ENCODE results near the gene ZNF488.

Gene ZNF488

GRCh38 chr10:47330366-47330765 is 53.7 kb downstream of the ZNF488 start:
- DNase-seq (ENCODE audit: low spot score): no peak

- no peak for DNase-seq (ENCODE audit: low spot score)
Measured at GRCh38 chr10:47329855-47330254, 54.2 kb downstream of the ZNF488 start.

GRCh38 chr10:47326927-47327330 is 57.2 kb downstream of the ZNF488 start:
- no peak for DNase-seq (ENCODE audit: low spot score)

GRCh38 chr10:47326306-47326926 is 57.7 kb downstream of the ZNF488 start:
- no peak for DNase-seq (ENCODE audit: low spot score)

GRCh38 chr10:47325303-47326291 is 58.5 kb downstream of the ZNF488 start:
- no peak for DNase-seq (ENCODE audit: low spot score)

GRCh38 chr10:47323636-47324296 is 60.3 kb downstream of the ZNF488 start:
- DNase-seq (ENCODE audit: low spot score): no peak

- no peak for DNase-seq (ENCODE audit: low spot score)
Measured at GRCh38 chr10:47323087-47323486, 61.0 kb downstream of the ZNF488 start.

- DNase-seq (ENCODE audit: low spot score): no peak
Measured at GRCh38 chr10:47322300-47323061, 61.6 kb downstream of the ZNF488 start, which contains the start of gene GDF2. TSS of gene GDF2 (plus strand) at chr10:47322454. CDS start at chr10:47322669, 215 bp downstream.

- no peak for DNase-seq (ENCODE audit: low spot score)
Measured at GRCh38 chr10:47321521-47322195, 62.4 kb downstream of the ZNF488 start.

GRCh38 chr10:47320812-47321211 is 63.3 kb downstream of the ZNF488 start:
- DNase-seq (ENCODE audit: low spot score): no peak

- DNase-seq (ENCODE audit: low spot score): no peak
Measured at GRCh38 chr10:47319784-47320183, 64.3 kb downstream of the ZNF488 start.

- no peak for DNase-seq (ENCODE audit: low spot score)
Measured at GRCh38 chr10:47318706-47319105, 65.4 kb downstream of the ZNF488 start.

GRCh38 chr10:47317251-47317650 is 66.8 kb downstream of the ZNF488 start:
- no peak for DNase-seq (ENCODE audit: low spot score)

GRCh38 chr10:47316131-47316530 is 68.0 kb downstream of the ZNF488 start:
- no peak for DNase-seq (ENCODE audit: low spot score)
